G401.6 (cell line): ENCODE measurements around the gene OR2AT4.
"Not testable (repeated sequence)": the region's sequence is repeated elsewhere in the genome, so short reads cannot be mapped to it uniquely, and the experiment has no call there.

ENCODE experiments used
- FAIRE-seq: peaks from 2 replicates; lab custom pipeline; 2012; peaks lifted over from hg19 to GRCh38; lab: Jason Lieb, UNC

OR2AT4 gene

DNA sequence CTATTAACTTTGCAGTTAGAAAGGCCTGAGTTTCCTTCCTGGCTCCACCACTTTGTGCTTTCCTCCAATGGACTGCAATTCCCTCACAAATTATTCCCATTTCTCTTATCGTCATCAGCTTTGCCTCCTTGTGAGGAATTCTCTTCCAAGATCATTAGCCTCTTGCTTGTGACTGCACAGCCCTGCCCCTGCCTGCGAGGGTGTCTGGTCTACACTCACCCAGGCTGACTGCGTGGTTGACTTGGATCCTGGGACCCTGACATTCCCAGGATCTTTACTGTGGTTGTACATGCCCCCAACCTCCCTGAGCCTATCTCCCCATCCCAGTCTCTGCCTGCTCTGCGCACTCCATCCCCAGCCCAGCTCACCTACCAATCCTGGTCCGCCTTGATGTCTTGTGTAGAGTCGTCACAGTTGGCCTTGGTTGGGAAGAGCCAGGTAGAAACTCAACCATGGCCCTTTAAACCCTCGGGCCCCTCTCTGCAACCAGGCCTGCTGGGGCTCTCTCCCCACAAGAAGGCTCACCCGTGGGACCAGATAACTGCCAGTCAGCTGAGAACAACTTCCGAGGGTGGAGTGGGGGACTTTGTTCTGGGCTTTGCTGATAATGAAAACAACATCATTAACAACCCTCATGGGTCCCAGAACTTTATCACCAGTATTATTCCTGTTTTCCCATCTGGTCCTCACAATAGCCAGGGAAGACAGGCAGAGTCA, at the start of gene OR2AT4:
Gene OR2AT4 (minus strand): TSS at position 421 of the 717 bp plus-strand sequence.
- FAIRE-seq, result no peak

DNA sequence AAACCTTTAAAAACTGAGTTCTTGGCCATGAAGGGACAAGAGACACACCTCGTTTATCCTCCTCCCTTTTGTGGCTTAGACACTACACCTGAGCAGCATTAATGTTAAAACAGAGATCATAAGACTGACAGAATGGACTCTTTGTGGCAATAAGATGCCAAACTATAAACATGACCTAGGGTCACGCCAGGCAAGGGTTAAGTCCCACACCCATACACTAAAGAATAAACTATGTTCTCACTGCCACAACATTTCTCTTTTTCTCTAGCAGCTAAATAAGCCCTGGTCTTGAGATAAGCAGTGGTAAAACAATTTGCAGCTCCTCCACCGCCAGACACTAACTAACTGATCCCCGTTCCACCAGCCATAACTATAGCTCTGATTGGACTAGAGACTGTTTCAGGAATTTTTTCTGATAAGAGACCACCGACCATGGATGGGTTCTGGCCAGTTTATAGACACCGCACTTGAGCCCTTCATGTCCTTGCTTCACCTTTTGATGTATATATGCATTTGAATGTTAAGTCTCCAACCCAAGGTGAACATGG, 49.4 kb upstream of the OR2AT4 start:
- FAIRE-seq, result no peak

DNA sequence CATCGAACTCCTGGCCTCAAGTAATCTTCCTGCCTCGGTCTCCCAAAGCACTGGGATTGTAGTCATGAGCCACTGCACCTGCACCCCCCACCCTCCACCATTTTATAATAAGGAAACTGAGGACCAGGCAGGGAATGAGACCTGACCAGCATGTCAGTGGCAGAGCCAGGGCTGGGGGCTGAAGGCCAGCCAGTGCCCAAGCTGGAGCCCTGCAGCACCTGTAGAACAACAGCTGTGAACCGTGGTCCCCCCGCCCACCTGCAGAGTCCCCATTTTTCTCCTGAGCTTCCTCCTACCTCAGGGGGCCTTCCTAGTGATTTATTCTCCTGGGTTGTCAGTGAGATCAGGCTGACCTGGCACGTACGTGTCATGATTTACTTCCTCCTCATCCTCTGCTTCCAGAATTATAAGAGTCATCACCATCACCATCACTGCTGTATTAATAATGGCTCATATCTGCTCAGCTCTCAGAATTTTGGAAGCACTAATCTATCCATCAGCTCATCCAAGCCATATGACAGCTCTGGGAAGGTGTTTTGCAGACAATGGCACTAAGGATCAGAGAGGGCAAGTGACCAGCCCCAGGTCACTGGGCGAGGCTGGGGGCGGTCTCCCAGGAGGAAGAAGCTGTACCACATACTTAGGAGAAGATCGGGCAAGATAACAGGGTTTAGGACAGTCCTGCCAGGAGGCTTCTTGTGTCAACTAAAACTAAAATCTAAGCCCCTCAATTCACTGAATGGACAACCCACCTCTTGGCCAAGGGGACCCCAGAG, 48.7 kb upstream of the OR2AT4 start:
- no peak for FAIRE-seq

DNA sequence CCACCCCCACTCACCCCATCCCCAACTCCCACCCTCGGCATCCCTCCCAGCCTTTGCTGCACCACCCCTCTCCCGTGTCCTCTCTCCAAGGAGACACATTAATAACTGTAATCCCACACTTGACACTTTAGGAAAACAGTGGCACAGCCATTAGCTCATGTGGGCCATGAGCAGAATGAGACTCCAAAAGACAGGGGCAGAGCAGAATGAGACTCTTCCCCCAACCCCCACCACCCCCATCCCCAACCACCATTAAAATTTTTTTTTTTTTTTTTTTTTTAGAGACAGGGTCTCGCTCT, 48.0 kb upstream of the OR2AT4 start:
- FAIRE-seq, result no peak

DNA sequence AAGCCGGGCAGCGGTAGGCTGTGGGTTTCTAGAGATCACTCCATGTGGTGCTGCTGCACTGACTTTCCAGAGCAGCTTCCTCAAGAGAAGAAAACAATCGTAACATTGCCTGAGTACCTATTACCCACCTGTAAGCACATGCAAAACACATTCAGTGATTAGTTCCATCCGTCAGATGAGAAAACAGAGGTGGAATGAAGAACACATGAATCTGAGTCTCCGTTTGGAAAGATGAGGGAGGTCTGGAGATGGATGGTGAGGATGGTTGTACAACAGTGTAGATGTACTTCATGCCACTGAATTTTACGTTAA, 46.7 kb upstream of the OR2AT4 start:
- no peak for FAIRE-seq

DNA sequence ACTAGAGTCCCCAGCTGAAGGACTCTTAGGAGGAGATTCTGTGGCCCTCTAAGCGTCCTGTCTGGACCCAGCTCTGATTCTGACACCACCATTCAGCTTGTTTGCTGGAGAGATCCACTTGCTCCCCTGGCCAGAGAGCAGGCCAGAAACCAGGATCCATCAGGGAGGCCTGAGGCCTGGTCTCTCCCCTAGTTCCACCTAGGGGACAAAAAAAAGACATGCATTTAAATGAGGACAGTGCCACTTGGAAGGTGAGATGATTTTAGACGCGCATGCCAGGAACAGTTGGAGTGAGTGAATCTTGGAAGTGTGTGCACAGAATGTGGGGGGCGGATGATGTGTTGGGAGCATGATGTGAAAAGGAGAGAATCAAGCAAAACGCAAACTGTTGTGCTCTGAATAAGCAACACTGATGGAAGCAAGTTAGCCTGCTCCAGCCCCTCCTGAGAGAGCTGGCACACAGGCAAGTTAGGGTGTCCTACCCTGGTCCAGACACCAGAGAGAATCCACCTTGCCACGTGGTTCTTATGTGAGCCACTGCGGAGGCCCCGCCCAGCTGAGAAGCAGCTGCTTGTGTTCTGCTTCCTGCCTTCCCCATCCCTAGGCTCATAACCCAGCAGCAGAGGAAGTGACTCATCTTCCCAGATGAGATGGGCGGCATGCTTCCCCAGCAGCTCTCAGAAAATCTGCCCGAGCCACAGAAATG, 46.2 kb upstream of the OR2AT4 start:
- FAIRE-seq, result no peak

DNA sequence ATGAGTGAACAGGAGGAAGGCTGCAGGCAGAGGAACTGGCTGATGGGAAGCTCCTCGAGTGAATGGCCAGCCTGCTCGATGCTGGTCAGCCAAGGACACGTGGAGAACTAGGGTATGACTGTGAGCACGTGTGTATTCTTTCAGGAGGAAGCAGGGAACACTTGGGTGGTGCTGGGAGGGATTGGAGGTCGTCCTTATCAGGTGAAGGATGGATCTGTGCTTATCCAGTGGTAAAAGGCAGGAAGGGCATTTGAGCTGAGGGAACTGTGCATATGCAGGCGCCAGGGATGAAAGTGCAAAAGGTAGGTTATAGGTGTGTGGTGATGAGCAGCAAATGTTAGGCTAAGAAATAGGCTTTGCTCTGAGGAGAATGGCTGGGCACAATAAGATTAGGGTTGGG, 44.5 kb upstream of the OR2AT4 start:
- no peak for FAIRE-seq

DNA sequence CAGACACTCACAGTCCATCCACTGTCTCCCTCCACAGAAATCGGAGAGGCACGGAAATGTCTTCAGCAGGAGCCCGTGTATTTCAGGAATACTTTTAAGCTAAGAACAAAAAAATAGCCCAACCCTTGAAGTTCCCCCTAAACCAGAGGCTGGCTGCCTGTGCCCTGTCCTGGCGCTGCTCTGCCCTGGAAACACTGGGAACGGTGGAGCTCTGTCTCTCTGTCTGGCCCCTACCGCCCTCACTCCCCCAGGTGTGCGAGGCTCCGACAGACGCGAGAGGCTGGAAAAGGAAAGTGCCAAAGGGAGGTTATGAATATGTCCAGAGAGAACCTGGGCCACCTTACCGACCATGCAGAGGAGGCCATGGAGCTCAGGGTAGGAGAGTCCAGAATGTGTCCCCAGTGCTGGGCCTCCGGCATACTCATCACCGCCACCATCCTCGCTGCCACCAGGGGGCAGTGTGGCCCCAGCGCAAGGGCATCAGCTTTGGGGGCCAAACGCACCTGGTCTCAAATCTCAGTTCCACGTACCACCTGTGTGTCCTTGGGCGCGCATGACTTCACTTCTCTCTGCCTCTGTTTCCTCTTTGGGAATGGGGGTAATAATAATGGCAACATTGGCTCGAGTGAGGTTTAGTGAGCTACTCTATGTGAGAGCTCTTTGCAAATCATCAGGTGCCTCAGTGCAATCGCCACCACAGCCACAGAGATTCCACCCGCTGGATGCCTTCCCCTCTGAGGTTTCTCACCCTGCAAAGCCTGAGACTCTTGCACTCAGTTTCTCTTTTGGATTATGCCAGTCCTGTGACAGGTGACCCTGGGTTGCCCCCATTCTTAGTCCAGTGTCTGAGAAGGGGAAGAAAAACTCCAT, 43.8 kb upstream of the OR2AT4 start:
- FAIRE-seq, result no peak

DNA sequence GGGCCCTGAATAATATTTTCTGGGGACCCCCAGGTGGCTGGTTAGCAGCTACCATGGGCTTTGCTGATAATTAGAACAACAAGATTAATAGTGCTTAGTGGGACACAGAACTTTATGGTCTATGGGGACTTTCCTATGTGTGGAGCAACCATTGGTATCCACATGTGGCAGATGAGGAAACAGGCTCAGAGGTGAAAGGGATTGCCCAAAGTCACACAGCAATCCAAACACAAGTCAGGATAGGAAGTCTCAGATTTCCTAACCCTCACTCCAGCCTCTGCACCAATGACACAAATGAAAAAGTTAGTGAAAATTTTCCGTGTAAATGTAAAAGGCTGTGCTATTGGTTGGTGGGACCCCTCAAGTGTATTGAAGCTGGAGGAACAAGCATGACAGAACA, 39.0 kb upstream of the OR2AT4 start:
- no peak for FAIRE-seq

DNA sequence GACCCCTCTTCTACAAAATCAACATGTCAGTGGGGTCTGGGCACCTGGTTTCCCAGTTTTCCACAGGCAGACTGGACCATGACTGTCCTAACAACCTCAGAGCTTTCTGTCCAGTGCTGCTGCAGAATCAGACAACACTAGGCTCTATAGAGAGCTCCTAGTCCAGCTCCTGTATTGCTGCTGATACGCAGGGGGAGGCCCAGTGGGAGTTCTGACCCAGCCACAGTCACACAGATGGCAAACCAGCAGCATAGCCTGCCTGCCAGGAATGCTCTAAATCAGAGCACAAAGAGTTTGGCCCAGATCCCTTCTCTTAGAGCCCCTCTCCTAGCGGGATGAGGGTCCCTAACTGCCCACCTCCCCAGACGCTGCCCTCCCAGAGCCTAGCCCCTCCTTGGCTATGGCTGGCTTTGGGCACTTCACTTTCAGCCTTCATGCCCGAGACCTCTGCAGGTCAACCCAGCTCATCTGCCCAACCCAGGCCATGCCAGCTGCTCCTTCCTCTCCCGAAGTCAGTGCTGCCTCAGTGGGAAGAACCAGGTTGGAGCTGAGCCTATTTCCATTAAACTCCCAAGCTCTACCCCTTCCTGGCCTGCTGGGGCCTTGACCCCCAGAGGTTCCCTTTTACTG, 38.5 kb upstream of the OR2AT4 start:
- no peak for FAIRE-seq

DNA sequence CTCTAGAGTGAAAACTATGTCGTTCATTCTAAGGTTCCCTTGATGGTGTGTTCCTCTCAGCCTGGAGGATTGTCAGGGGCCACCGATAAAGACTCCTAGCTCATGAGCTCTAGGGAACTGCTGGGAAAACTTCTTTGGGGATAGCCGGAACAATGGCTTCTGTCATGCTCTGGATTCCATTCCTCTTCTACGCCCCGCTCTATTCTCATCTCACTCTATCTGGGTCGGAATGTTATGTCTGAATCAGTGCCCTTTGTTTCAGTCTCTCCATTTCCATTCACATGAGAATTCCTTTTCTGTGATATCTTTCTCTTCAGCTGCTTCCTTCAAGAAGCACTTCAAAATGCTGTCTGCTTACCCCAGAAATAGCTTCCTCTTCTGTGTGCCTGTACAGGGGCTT, 37.3 kb upstream of the OR2AT4 start:
- FAIRE-seq, result no peak

DNA sequence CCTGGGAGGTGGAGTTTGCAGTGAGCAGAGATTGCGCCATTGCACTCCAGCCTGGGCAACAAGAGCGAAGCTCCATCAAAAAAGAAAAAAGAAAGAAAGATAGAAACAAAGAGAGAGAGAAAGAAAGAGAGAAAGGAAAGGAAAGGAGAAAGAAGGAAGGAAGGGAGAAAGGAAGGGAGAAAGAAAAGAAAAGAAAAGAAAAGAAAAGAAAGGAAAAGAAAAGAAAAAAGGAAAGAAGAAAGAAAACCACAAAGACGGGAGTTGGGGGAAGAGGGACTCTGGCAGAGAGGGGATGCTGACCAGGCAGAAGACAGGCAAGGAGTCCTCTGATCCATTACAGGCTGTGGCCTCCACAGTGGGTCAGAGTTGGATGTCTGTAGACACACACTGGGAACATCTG, 35.4 kb upstream of the OR2AT4 start:
- no peak for FAIRE-seq

DNA sequence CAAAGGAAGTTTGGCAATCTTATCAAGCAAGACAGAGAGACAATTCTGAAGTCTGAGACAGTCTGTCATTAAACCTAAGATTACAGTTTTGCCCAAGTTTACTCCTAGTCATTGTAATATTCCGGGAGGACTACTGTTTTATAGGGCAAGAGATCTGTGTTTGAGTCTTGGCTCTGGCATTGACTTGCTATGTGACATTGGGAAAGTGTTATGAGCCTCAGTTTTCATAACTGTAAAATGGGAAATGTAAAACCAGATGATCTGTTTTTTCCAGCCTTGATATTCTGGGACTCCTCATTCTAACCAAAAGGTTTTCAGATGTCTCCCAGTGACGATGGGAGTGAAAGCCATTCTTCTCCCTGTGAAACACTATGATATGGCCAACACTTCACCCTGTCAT, 29.9 kb upstream of the OR2AT4 start:
- no peak for FAIRE-seq

DNA sequence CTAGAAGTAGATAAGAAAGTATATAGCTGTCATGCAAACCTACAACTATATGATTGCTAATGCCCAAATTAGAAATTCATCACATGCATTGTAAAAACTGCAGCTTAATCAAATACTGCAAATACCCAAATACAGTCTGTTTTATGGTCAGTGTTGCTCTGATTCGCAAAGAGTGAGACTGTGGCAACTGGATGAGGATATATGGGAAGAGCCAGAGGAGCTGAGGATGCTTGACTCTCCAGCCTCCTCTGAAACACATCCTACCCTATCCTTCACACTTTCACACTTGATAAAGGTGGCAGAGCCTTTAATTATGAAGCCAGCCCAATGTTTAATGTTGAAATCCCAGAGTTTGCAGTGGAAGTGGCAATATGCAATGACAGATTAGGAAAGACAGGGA, 21.9 kb upstream of the OR2AT4 start:
- FAIRE-seq, result no peak

DNA sequence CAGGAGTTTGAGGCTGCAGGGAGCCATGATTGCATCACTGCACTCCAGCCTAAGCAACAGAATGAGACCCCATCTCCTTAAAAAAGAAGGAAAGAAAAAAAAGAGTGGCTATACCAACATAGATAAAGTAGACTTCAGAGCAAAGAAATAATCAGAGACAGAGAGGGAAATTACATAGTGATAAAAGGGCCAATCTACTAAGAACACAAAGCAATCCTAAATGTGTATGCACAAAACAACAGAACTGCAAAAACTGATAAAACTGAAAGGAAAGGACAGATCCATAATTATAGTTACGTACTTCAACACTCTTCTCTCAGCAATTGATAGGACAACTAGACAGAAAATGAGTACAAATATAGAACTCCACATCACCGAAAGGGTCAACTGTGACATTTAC, 17.8 kb upstream of the OR2AT4 start:
- no peak for FAIRE-seq

DNA sequence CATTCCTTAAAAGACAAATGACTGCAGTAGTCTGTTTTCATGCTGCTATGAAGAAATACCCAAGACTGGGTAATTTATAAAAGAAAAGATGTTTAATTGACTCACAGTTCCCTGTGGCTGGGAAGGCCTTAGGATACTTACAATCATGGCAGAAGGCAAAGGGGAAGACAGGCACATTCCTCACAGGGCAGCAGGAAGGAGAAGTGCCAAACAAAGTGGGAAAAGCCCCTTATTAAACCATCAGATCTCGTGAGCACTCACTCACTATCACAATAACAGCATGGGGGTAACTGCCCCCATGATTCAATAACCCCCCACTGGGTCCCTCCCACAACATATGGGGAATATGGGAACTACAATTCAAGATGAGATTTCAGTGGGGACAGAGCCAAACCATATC, 16.4 kb upstream of the OR2AT4 start:
- no peak for FAIRE-seq

DNA sequence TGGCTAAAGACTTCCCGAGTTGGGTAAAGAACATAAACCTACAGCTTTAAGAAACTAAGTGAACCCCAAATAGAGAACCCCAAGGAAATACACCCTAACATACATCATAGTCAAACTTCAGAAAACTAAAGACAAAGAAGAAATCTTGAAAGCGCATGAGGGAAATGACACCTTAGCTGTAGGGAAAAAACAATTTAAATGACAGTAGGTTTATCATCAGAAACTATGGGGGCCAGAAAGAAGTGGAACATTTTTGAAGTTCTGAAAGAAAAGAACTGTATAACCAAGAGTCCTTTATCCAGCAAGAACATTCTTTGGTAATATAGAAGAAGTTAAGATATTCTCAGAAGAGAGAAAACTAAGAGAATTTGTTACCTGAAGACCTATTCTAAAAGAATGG, 15.5 kb upstream of the OR2AT4 start:
- no peak for FAIRE-seq

DNA sequence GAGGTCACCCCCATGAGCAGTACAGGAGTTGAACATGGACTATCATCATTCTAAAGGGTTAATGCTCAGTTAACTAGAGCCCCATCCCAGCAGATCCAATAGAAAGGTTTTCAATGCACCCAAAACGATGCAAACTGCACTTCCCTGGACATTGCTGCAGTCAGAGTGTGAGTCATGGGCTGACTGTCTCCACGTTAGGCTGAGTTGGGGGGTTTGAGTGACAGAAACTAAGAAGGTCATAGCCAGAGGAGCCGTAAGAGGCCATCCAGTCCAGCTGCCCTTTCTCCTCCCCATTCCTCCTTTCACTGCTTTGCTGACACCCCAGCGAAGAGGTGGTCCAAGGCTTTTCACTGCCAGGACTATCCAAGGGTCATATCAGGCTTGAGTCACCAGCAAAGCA, 10.5 kb upstream of the OR2AT4 start:
- no peak for FAIRE-seq

DNA sequence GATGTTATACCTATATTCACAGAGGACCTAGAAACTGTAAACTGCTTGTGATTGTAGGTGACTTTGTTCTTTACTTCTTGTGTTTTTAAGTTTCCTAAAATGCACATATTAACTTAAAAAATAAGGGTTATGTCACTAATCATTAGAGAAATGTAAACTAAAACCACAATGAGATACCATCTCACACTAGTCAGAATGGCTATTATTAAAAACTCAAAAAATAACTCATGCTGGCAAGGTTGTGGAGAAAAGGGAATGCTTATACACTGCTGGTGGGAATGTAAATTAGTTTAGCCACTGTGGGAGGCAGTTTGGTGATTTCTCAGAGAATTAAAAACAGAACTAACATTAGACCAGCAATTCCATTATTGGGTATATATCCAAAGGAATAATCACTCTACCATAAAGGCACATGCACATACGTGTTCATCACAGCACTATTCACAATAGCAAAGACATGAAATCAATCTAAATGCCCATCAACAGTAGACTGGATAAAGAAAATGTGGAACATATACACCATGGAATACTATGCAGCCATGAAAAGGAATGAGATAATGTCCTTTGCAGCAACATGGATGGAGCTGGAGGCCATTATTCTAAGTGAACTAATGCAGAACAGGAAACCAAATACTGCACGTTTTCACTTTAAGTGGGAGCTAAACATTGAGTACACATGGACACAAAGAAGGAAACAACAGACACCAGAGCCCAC, 9.4 kb upstream of the OR2AT4 start:
- not testable (repeated sequence) for FAIRE-seq

DNA sequence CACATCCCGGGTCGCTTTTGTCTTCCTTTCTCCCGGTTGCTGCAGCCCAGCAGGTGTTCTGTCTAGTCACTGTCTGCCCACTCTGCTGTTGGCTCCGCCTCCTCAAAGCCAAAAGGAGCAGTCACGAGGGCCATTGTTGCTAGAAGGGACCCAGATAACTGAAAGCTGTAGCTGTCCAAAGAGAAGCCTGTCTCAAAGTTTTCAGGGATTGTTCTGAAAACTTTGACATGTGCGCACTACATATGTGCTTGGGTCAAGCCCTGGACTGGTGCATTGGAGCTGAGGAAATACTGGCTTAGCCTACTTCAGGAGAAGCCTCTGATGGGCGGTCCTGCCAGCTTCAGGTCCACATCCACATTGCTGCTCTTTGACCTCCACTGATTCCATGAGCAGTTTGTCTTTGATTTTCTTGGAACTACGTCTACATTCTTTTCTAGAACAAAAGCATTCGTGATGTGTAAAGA, 8.8 kb upstream of the OR2AT4 start:
- no peak for FAIRE-seq

DNA sequence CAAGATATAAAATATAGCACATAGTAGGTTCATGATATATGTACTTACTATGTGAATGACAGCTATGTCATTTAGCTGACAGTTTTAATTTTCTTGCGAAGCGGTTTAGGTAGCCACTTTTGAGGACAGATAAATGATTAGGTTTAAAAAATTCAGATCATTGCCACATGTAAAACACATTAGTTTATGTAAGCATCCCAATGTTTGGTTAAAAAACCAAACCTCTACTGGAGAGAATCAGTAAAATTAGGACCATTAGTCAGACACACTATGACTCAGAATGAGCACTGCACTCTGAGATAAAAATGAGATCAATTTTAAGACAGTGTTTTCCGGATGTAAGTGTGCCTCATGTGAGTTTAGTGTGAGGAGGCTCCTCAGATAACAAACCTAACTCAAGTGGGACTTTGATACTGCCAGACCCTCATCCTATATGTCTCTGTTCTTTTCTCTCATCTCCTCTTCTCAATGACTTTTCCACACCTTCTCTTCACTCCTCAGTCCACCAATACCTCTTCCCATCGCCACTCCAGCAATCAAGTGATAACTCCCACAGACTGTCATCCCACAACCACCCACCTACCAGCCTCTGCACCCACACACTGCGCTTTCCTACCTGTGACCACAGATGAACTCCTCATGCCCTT, 6.8 kb upstream of the OR2AT4 start:
- FAIRE-seq, result no peak
